Ishikawa (cell line): ENCODE data around the gene ZNF322.
A peak's percentile ranks its signal among the peaks of the same experiment; 100 is the strongest.

ENCODE experiments used
- CEBPB ChIP-seq: IDR thresholded peaks from 2 replicates; pipeline ENCODE4 v1.6.1; 2012
- CREB1 ChIP-seq: IDR thresholded peaks from 2 replicates; pipeline ENCODE4 v1.6.1; 2012; ENCODE audit warnings: low read depth
- EGR1 ChIP-seq: IDR thresholded peaks from 2 replicates; pipeline ENCODE4 v1.6.1; 2012
- EP300 ChIP-seq: IDR thresholded peaks from 2 replicates; pipeline ENCODE4 v1.6.1; 2012; ENCODE audit warnings: borderline replicate concordance
- FOXM1 ChIP-seq: IDR thresholded peaks from 2 replicates; pipeline ENCODE4 v1.6.1; 2012; ENCODE audit warnings: low read depth, borderline replicate concordance
- NFIC ChIP-seq: IDR thresholded peaks from 2 replicates; pipeline ENCODE4 v1.6.1; 2012
- RAD21 ChIP-seq: IDR thresholded peaks from 2 replicates; pipeline ENCODE4 v1.6.1; 2012; ENCODE audit warnings: low read depth
- TAF1 ChIP-seq: IDR thresholded peaks from 2 replicates; pipeline ENCODE4 v1.6.1; 2012; ENCODE audit warnings: low read depth, mild to moderate bottlenecking
- TCF12 ChIP-seq: IDR thresholded peaks from 2 replicates; pipeline ENCODE4 v1.6.1; 2012; ENCODE audit warnings: low read depth
- TEAD4 ChIP-seq: IDR thresholded peaks from 2 replicates; pipeline ENCODE4 v1.6.1; 2012
- YY1 ChIP-seq: IDR thresholded peaks from 2 replicates; pipeline ENCODE4 v1.6.1; 2012; ENCODE audit warnings: low read depth
- ZBTB7A ChIP-seq: IDR thresholded peaks from 2 replicates; pipeline ENCODE4 v1.6.1; 2012; ENCODE audit warnings: low read depth
- TF ChIP-seq, protein P1 (sequence below): IDR thresholded peaks from 2 replicates; pipeline ENCODE4 v1.6.1; 2012
- TF ChIP-seq, protein P2 (sequence below): IDR thresholded peaks from 2 replicates; pipeline ENCODE4 v1.6.1; 2012
- TF ChIP-seq, protein P3 (sequence below): IDR thresholded peaks from 2 replicates; pipeline ENCODE4 v1.6.1; 2012; ENCODE audit warnings: low read depth, mild to moderate bottlenecking

Gene ZNF322

GRCh38 chr6:26611599-26611998, 47.9 kb downstream of the ZNF322 start:
- TF ChIP-seq CEBPB (no peak), ZBTB7A (no peak), EGR1 (no peak), TCF12 (no peak), YY1 (no peak), NFIC (no peak), TEAD4 (no peak), RAD21 (no peak)
- TF ChIP-seq, protein P1, sequence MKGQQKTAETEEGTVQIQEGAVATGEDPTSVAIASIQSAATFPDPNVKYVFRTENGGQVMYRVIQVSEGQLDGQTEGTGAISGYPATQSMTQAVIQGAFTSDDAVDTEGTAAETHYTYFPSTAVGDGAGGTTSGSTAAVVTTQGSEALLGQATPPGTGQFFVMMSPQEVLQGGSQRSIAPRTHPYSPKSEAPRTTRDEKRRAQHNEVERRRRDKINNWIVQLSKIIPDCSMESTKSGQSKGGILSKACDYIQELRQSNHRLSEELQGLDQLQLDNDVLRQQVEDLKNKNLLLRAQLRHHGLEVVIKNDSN: no peak
- TF ChIP-seq, protein P2, sequence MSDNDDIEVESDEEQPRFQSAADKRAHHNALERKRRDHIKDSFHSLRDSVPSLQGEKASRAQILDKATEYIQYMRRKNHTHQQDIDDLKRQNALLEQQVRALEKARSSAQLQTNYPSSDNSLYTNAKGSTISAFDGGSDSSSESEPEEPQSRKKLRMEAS: no peak

- TF ChIP-seq, protein P3, sequence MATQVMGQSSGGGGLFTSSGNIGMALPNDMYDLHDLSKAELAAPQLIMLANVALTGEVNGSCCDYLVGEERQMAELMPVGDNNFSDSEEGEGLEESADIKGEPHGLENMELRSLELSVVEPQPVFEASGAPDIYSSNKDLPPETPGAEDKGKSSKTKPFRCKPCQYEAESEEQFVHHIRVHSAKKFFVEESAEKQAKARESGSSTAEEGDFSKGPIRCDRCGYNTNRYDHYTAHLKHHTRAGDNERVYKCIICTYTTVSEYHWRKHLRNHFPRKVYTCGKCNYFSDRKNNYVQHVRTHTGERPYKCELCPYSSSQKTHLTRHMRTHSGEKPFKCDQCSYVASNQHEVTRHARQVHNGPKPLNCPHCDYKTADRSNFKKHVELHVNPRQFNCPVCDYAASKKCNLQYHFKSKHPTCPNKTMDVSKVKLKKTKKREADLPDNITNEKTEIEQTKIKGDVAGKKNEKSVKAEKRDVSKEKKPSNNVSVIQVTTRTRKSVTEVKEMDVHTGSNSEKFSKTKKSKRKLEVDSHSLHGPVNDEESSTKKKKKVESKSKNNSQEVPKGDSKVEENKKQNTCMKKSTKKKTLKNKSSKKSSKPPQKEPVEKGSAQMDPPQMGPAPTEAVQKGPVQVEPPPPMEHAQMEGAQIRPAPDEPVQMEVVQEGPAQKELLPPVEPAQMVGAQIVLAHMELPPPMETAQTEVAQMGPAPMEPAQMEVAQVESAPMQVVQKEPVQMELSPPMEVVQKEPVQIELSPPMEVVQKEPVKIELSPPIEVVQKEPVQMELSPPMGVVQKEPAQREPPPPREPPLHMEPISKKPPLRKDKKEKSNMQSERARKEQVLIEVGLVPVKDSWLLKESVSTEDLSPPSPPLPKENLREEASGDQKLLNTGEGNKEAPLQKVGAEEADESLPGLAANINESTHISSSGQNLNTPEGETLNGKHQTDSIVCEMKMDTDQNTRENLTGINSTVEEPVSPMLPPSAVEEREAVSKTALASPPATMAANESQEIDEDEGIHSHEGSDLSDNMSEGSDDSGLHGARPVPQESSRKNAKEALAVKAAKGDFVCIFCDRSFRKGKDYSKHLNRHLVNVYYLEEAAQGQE: no peak
- TF ChIP-seq TEAD4 (no peak), CEBPB (no peak), EGR1 (no peak), NFIC (no peak), ZBTB7A (no peak)
- TF ChIP-seq, protein P2: no peak
These were observed 50.1 kb downstream of the ZNF322 start for GRCh38 chr6:26609463-26609862.

DNA sequence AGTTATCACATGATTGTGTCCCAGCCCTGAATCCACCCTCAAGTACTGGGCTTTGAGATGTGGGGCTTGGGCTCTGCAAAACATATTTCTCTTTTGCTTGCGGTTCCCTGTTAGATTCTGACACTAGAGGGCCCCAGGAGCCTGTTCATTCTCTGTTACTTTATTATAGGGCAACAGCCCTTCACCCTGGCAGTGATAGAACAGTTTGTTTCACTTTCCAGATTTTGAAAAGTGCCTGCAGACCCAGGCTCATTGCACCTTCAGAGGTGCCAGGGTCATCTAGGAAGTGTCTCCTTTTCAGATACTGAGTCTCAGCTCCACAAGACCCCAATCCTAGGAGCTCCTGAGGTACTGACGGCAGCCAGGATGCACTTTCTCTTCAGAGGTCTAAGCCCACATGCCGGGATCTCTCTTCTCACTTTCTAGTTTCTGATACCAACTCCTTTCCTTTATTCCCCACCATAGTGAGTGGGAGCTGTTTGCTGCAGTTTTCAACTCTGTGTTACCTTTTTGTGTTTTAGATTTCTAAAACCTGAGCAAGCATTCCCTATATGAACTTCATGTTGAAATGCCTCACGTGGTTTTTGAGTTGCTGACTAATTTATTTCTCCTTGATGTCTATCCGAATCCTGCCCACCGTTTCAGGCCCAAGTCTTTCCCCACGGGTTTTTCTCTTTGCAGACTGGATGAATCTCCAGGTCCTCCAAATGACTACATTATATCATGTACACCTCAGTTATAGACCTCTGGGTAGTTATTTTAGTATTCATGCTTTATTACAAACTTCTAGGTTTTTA, 51.9 kb downstream of the ZNF322 start:
- TF ChIP-seq EGR1 (no peak), RAD21 (peak; percentile 81)

GRCh38 chr6:26604797-26605196, 54.7 kb downstream of the ZNF322 start:
- TF ChIP-seq NFIC (no peak), FOXM1 (no peak), CREB1 (no peak), RAD21 (no peak), EGR1 (no peak)

DNA sequence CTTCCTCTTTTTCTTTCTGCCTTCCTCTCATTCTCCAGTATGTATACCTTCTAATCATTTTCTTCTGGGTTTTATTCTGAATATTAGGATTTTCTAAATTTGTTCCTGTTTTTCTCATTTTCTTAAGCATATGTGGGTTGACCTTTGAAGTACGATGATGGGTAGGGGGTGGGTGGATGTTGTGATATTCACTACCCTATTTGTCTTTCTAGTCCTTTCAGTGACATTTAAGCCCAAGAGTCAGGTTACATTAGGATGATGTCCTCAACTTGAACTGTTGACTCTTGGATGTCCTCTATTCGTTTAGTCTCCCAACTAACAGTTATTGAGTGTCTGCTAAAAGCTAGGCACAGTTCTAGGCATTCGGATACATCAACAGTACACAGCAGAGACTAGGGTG, 55.5 kb downstream of the ZNF322 start:
- no peak for TF ChIP-seq TEAD4
- TF ChIP-seq ZBTB7A: no peak
- TF ChIP-seq, protein P2: no peak
- TF ChIP-seq EP300: no peak
- no peak for TF ChIP-seq CEBPB
- TF ChIP-seq NFIC: no peak
- TF ChIP-seq, protein P3: no peak
- TF ChIP-seq CREB1: no peak
- TF ChIP-seq, protein P1: no peak
- no peak for TF ChIP-seq FOXM1

- no peak for TF ChIP-seq CREB1
- TF ChIP-seq RAD21: no peak
- no peak for TF ChIP-seq FOXM1
- no peak for TF ChIP-seq CEBPB
- TF ChIP-seq, protein P1: no peak
- TF ChIP-seq TCF12: no peak
These were observed 57.3 kb downstream of the ZNF322 start for GRCh38 chr6:26602262-26602661.

DNA sequence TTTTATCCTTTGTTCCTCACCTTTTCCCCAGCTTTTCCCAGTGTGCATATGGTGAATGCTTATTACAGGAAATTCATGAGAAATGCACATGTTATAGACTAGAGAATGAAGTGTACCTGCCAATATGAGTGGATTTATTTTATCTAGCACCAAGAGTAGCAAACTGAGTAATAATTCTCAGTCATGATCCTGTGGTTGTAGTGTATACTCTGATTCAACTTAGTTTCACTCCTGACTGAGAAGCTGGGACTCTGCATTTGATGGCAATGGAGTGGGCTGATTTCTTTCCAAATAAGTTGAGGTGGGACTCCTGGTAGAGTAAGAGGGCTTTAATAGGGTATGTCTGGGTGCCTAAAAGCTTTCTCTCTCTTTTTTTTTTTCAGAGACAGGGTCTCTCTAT, 58.8 kb downstream of the ZNF322 start:
- TF ChIP-seq FOXM1 (no peak), NFIC (no peak), EGR1 (no peak), TAF1 (no peak), EP300 (no peak), RAD21 (no peak), CEBPB (no peak), YY1 (no peak), CREB1 (no peak), TCF12 (no peak), ZBTB7A (no peak), TEAD4 (no peak)
- TF ChIP-seq, protein P1: no peak
- TF ChIP-seq, protein P2: no peak
- TF ChIP-seq, protein P3: no peak
